Transverse colon (tissue), 4 donors: ENCODE data around the gene LHFPL6.

ENCODE experiments used
- EP300 ChIP-seq: sonication (generic); formaldehyde crosslinking; IDR thresholded peaks from one replicate; pipeline ENCODE4 v1.6.1; 2017; ENCODE audit warnings: antibody characterized with exemption, low read depth
- POLR2A ChIP-seq: fragments of 450-650 bp; IDR thresholded peaks from one replicate; pipeline ENCODE4 v1.6.1; 2016; ENCODE audit warnings: antibody characterized with exemption, mild to moderate bottlenecking, moderate library complexity
- POLR2AphosphoS5 ChIP-seq, 3 donors: sonication (generic); formaldehyde crosslinking; IDR thresholded peaks; one replicate each; pipeline ENCODE4 v1.6.1; 2016; ENCODE audit warnings: antibody characterized with exemption in 3 of 3
- TF ChIP-seq, protein P1 (sequence below), 5 experiments: fragments of 200-600 bp in 3 of 5; fragments of 450-650 bp in 2 of 5; sonication (generic) in 3 of 5; IDR thresholded peaks; 1 replicate in 2 of 5; 2 replicates in 3 of 5; pipeline ENCODE4 v1.5.1; 2016 to 2017; ENCODE audit warnings: antibody characterized with exemption in 5 of 5, inconsistent platforms in 3 of 5, mild to moderate bottlenecking in 2 of 5, moderate library complexity in 1 of 5

GRCh38 chr13:39550931-39551330, 52.1 kb downstream of the LHFPL6 start:
- TF ChIP-seq POLR2AphosphoS5 (IDR thresholded peaks at IDR 0.05) (no peak), POLR2A (no peak), EP300 (no peak)
- TF ChIP-seq, protein P1, sequence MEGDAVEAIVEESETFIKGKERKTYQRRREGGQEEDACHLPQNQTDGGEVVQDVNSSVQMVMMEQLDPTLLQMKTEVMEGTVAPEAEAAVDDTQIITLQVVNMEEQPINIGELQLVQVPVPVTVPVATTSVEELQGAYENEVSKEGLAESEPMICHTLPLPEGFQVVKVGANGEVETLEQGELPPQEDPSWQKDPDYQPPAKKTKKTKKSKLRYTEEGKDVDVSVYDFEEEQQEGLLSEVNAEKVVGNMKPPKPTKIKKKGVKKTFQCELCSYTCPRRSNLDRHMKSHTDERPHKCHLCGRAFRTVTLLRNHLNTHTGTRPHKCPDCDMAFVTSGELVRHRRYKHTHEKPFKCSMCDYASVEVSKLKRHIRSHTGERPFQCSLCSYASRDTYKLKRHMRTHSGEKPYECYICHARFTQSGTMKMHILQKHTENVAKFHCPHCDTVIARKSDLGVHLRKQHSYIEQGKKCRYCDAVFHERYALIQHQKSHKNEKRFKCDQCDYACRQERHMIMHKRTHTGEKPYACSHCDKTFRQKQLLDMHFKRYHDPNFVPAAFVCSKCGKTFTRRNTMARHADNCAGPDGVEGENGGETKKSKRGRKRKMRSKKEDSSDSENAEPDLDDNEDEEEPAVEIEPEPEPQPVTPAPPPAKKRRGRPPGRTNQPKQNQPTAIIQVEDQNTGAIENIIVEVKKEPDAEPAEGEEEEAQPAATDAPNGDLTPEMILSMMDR (IDR thresholded peaks at IDR 0.05), result no peak
